RCC 7860 (cell line): Measurements from ENCODE around the gene P4HA2.
A peak's percentile ranks its signal among the peaks of the same experiment; 100 is the strongest.

Source experiments
- DNase-seq: peaks from one replicate; pipeline ENCODE4 v3.0.0-alpha.2; 2015; ENCODE audit warnings: low spot score
- FAIRE-seq: peaks from 2 replicates; lab custom pipeline; 2012; peaks lifted over from hg19 to GRCh38; lab: Jason Lieb, UNC

Gene P4HA2

DNA sequence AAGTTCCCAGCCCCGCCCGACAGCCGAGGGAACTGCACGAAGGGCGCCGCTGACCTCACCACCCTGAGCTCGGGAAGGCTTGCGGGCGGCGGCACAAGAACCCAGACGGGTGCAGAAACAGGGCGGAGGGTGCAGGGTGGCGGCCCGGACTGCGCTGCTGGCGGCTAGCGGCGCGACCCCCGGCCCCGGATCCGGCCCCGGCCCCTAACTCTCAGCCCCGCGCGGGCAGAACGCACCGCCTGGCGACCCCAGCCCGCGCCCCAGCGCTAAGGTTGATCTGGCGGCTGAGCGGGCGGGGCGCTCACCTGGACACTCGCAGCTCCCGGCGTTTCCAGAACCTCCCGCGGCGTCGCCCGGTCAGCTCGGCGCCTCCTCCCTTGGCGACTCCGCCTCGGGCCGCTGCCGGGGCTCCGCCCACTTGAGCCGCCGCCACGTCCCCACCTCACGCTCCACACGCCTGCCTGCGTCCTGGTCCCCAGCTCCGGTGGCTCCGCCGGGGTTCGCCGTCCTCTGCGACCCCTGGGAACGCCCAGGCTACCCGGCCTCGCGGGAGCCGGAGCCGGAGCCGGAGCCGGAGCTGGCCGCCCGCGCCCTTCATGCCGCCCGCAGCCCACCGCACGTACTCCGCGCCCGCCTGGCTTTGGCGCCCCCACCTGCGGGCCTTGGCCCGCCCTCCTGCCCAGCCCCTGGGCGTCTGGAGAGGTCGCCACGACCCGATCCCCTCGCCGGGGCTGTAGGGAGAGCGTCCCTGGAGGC is at the start of gene P4HA2:
Gene P4HA2 (minus strand): TSS at position 369 of the 756 bp plus-strand sequence. CDS start 9,227 bp downstream, outside the sequence.
- FAIRE-seq (no peak), DNase-seq (peak; percentile 72)

DNA sequence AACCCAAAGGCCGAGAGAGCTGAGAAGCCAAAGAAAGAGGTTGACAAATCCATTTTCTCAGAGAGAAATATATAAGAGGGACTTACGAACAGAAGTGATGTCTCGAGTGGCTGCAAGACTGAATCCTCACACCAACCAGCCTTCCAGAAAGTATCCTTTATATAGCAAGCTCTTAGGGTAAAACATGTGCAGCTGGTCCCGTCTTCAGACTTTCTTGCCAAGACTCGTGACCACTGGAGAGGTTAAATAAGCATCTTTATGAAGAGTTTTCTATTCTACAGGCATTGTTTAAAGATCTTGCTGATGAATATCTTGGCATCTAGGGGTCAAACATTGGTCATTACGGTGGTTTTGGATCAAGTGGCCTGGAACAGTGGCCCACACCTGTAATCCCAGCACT is 49.6 kb upstream of the P4HA2 start:
- DNase-seq, result no peak
- no peak for FAIRE-seq

DNA sequence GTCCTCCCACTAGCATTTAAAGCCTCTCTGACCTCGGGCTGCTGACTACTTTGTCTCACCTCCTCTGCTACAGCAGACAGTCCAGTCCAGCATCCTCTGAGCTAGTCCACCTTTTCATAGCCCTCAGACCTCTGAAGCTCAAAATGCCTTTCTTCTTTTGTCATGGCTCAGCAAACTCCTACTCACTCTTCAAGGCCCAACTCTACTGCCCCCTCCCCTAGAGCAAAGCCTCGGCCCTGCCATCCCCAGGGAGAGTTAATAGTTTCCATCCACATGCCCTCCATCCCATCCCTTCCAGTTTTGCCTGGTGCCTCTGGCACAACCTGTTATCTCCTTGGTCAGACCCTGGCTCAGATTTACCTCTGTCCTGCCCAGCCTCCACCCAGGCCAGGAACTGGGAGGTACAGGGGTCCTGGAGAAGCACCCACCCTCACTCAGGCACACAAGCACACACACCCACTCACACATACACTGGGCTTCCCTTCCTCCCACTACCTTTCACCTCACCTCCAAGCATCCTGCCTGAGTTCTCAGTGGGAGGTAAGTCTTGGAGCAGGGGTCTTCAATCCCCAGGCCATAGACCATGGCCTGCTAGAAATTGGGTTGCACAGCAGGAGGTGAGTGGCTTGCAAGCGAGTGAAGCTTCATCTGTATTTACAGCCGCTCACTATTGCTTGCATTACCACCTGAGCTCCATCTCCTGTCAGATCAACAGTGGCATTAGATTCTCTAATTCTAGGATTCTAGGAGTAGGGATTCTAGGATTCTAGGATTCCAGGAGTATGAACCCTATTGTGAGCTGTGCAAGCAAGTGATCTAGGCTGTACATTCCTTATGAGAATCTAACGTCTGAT is 47.9 kb upstream of the P4HA2 start:
- DNase-seq (no peak), FAIRE-seq (no peak)

DNA sequence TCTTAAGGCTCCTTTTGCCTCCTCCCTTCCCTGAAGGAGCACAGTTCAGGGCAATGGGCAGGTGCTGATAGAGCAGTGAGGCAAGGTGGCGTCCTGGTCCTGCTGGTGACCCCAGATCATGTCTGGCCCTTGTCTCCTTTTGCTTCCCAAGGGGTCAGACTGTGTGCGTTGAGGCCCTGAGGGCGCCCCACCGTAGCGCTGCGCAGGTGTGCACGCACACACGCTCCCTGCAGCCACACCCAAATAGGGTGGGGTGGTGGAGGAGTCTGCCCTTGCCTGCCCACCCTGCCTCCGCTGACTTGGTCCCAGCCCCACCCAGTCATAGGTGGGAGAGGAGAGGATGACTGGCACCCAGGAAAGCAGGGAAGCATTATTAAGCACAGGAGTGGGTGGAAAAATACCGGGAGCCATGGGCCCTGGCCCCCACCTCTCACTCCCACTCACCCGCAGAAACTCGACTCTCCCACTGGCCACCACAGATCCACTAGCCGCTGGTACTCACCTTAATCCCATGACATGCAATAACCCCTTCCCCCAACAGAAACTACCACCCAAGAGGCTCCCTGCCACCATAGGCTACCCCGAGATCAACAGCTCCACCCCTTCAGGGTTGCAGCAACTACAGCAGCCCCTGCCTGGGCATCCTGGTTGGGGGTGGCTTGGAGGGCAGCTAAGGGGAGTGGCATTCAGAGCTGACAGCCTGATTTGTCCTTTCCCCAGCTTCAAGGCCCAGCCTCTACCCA is 46.6 kb upstream of the P4HA2 start:
- FAIRE-seq, result no peak
- no peak for DNase-seq

DNA sequence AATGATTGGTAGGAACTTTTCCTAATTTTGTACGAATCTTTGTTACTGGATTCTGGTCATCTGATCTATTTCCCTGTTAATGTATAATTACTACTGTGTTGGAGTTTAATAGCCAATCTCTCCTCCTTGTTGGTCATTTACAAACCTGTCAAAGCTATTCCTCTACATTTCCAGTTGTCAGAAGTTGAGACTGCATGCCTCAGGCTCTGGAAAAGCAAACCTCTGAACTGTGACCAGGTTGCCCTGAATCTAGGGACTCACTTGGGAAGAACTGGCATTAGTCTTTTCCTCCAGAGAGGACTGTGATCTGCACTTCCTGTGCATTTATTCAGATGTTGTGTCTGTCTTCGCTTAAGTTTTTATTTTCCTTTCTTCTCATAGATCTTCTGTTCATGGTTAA is 46.0 kb upstream of the P4HA2 start:
- FAIRE-seq (peak; percentile 45), DNase-seq (peak; percentile 28)

DNA sequence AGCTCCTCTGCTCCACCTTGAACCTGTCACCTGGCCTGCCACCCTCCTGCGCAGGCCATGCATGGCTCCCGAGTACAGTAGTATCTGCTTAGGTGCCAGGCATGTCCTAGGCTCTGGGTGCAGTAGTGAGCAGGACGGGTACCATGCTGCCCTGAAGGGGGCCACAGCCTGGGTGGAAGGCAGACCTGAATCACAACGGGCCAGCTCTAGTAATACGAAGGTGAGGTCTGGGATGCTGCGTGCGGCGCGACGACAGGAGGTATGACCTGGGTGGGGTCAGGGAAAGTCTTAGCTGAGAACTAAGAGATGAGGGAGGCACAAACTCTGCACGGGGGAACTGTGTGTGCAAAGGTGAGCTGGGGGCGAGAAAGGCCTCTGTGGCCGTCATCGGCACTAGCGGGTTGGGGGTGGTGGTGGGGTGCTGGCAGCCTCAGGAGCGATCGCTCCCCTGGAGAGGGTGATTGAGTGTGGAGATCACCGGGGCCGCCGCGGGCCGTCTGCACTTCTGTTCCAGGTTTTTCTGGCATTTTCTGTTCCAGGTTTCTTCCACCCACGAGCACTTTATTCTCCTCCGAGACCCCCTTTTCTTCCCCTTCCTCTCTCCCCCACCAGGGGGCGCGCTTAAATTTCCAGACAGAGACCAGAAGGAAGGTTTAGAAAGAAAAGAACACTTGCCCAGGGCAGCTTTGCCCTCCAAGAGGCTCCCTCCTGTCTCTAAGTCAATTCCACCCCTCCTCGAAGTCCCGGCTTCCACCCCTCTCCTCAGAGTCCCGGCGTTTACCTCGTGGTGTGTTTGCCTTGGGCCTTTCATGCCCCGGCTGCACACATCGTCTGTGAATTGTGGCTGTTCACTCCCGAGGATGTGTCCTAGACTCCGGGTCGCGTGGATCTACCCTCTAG is 44.9 kb upstream of the P4HA2 start:
- FAIRE-seq, result no peak
- DNase-seq, result peak; percentile 26

DNA sequence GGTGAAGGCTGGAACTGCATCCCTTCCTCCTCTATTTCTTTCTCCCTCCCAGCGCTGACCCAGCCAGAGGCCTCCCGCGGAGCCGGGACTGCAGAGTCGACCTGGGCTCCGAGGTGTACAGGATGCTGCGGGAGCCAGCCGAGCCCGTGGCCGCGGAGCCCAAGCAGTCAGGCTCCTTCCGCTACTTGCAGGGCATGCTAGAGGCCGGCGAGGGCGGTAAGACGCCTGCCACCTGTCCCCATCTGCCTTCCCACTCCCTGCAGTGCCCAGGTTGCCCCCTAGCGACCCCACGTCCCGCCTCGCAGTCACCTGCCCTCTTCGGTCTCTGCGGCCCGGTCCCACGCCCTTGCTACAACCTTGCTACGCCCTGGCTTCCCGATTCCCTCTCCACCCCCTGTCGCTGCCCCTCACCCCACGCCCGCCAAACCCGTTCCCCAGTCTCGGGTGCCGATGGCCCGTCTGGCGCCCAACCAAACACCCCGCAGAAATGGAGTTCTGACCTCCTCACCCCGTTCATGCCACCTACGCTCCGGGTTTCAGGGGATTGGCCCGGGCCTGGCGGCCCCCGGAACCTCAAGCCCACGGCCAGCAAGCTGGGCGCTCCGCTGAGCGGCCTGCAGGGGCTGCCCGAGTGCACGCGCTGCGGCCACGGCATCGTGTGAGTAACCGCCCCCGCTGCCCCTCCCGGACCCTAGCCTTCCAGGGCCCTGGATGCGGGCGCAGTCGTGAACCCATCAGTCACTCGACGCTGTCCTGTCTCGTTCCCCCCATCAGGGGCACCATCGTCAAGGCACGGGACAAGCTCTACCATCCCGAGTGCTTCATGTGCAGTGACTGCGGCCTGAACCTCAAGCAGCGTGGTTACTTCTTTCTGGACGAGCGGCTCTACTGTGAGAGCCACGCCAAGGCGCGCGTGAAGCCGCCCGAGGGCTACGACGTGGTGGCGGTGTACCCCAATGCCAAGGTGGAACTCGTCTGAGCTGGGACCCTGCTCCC is 43.9 kb upstream of the P4HA2 start:
- FAIRE-seq (no peak), DNase-seq (no peak)

DNA sequence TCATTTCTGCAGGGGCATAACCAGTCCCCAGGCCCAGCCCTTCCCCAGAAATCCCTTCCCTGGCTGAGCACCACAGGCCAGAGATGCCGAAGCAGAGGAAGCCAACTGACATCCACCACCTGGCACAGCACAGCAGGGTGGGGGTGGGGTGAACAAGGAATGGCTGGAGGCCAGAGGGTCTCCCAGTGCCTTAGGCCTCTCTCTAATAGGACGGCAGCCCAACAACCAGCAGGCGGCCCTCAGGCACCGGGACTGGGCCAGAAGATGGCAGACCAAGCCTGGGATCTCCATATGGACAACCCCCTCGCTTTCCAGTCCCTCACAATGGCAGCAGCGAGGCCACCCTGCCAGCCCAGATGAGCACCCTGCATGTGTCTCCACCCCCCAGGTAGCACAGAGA is 43.1 kb upstream of the P4HA2 start:
- FAIRE-seq (no peak), DNase-seq (no peak)

DNA sequence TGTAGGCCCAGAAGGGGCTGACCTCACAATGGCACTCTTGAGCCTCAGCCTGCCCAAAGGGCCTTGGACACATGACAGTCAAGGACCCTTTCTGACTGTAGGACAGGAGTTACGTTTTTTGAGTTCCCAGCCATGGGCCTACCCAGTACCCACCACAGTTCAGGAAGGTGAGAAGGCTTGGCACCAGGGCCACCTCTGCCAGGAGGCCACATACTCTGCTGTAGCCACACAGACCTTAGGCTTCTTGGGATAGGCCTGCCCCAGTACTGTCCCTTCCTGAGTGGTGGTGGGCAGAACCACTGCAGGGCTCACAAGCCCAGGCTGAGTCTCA is 42.6 kb upstream of the P4HA2 start:
- DNase-seq (no peak), FAIRE-seq (no peak)

DNA sequence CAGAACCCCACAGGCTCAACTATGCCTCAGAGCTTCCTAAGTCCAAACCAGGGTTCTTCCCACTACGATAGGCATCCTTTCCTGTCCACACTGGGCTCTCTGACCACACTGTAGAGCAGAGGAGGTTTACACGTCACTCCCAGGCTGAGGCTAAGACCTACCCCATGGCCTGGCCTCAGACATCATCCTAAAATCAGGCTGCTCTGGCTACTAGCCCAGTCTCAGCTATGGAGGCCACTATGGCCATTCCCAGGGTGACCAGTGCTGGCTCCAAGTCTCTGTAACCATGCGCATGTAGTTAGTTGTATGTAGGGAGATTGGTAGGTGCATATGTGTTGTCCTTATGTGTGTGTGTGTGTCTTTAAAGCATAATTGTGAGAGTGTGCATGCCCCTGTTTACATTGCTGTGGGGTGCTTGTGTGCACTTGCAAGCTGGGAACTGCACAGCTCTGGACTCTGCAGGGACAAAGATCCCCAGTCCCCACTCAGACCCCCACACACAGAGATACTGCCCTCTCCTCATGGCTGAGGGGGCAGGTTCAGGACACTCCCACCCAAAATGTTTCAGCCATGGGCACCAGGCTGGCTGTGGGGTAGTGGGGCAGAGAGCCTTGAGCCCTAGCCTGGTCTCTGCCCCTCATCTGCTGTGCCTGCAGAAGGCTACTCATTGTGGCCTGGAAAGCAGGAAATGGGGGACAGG is 42.1 kb upstream of the P4HA2 start:
- no peak for FAIRE-seq
- peak; percentile 5 for DNase-seq

DNA sequence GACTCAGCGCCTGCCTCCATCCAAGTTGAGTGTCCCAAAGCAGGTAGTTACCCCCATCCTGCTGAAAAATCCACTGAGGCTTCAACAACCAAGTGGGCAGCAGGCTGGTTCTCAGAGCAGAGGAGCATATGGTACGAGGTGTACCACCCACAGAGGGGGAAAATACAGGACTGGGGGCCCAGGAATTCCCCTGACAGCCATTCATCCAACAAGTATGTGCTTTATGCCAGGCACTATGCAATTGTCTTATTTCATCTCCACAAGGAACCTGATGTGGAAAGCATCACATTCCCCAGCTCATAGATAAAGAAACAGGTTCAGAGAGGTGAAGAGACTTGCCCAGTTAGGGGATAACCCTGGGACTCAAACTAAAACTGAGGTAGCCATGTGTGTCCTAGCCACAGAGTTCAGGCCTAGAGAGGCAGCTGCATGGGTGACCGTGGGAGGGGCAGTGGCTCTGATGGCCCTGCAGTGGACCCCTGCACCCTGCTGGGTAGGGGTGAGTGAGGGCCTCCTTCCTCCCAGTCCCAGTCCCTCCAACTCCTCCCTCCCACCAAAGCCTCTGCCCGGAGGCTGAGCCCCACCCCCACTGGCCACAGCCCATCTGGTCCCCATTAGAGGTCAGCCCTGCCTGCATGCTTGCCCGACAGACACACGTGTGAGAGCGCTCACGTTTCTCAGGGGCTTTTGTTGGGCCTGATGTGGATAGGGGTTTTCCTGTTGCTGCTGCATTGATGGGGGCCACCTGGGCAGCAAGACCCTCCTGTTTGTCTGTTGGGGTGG is 41.3 kb upstream of the P4HA2 start:
- FAIRE-seq (peak; percentile 27), DNase-seq (peak; percentile 93)

DNA sequence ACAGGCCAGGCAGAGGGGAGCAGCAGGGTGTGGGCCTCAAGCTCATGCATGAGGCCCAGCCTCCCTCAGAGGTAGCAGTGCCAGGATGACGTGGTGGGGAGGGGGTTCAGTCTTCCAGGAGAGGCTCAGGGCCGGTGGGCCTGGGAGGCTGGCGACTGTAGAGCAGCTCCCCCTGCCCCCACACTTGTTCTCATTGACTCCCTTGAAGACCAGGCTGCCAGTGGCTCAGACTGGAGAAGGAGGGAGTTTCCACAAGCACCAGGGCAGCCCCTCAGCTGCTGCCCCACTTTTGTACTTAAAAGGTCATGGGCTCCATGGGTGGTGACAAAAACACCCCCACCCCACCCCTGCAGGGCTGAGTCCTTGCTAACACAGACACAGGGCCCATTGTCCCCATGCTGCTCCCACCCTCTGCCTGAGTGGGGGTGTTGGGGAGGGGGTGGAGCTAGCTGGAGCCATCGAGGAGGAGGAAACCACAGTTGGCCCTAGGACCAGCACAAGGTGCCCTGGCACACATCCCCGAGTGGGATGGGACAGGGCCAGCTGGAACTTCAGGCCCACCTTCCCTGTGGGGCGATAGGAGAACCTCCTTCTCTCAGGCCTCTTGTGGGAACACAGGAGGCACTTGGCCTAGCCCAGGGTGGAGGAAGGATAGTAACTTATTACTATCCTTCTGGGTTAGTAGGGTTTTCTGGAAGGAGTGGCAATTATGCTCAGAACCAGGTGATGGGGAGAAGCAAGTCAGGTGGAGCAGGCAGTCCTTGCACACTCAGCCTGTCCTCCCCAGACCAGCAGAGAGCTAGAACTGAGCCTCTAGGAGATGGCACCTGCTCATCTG is 40.5 kb upstream of the P4HA2 start:
- no peak for FAIRE-seq

DNA sequence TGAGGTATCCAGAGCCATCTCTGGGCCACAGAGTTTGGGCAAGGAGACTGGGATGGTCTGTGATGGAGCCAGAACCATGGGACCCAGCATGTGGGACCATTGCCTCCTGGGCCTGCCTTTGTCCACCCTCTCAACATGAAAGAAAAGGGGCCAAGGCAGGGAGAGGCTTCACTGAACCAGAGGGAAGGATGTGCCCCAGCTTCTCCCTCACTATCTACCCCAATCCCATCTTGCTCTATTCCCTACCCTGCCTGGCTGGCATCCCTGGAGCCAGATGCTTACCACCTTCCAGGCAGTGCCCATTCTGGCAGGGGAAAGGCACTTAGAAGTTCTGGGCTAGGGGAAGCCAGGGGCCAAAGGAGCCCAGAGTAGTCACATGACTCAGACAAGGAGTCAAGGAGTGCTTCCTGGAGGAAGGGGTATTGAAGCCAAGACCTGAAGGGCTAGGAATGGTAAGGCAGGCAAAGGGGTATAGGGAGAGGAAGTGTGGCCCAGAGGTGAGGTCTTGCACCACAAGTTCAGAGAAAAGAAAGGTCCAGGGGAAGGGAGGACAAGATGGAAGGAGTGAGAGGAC is 39.6 kb upstream of the P4HA2 start:
- DNase-seq (no peak), FAIRE-seq (no peak)

More for the DNA sequence above, 40.5 kb upstream of the P4HA2 start:
- DNase-seq, result peak; percentile 8

DNA sequence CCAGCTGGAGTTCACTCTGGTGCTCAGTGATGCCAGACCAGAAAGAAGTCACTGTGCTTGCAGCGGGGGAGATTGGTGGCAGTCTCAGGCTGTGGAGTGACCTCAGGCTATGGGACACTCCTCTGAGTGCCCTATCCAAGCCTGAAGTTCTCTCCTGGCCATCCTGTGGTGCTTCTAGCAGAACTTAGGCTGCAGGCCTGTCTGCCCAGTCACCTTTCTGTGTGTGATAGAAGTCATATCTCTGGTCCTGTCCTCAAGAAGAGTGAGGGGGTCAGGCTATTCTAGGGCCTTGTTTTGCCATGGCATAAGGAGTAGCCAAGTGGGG is 39.1 kb upstream of the P4HA2 start:
- DNase-seq, result no peak
- FAIRE-seq, result no peak

DNA sequence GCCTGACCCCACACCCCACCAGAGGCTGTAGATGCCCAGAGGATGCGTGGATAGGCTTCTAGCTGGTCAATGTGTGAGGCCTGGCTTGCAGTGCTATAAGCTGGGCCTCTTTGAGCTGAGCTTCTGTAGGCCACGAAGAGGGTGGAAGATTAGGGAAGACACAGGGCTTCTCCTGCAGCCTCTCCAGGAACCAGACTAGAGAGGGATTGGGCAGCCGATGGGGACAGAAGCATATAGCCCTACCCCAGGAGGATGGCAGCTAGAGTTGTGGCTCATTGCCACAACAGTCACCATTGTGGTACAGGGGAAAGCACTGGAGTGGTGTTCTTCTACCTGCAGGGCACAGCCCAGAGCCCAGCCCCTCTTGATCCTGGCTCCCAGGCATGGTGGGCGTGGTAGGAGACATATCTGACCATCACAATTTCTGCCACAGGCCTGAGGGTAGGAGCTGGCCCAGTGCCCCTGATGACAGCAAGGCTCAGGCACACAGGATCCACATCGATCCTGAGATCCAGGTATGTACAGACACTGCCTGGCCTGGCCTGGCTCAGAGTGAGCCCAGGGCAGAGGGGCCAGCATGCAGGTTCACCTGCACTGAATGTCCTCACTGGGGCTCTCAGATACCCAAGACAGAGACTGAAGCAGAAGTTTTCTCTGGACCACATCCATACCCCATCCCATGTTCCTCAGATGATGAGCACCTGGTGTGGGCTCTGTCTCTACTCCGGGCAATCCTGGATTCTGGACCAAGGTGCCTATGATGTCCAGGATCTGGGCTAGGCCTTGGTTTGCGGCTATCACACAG is 38.6 kb upstream of the P4HA2 start:
- no peak for DNase-seq
- FAIRE-seq, result no peak
